Stimulated activated CD4-positive, alpha-beta T cell treated with anti-CD3 and anti-CD28 coated beads, Interleukin-15, amount 100 ng/mL, for 48 hours (primary cell): ENCODE results near the gene KMT5B.

ENCODE experiments used
- DNase-seq, 2 donors: peaks; one replicate each; pipeline ENCODE4 v3.0.0-alpha.2; 2020; ENCODE audit warnings: low read depth in 2 of 2

KMT5B gene

DNA sequence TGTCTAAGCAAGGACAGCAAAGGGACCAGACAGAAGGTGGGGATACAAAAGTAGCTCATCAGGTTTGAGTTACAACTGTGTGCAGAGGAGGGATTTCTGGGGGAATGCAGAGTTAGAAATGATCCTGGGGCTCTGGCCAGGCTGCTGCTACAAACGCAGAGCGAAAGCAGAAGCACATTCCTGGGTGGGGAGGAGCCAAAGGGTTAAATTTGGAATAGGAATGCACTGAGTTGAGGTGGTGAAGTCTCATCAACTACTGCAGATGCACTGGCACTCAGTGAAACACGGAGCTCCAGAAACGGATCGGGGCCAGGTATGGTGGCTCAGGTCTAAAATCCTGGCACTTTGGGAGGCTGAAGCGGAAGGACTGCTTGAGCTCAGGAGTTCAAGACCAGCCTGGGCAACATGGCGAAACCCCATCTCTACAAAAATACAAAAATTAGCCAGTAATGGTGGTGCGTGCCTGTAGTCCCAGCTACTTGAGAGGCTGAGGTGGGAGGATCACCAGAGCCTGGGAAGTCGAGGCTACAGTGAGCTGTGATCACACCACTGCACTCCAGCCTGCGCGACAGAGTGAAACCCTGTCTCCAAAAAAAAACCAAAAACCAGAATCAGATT, 95.1 kb downstream of the KMT5B start:
- DNase-seq = no peak

DNA sequence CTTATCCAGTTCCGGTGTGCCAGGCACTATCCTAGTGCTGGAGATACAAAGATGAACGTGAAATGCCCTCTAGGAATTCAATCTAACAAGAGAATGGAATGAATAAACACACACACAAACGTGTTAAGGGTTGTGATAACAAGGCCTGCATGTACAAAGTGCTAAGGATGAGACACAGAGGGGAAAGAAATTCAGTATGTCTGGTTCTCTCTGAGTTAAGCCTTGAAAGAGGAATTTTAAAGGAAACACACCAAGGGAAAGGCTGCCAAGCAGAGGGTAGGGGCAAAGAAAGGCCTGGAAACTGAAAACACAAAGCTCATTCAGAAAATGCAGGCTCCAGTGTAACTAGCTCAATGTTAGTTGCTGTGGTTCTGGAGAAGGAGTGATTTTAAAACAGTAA, 96.1 kb downstream of the KMT5B start:
- DNase-seq = no peak

DNA sequence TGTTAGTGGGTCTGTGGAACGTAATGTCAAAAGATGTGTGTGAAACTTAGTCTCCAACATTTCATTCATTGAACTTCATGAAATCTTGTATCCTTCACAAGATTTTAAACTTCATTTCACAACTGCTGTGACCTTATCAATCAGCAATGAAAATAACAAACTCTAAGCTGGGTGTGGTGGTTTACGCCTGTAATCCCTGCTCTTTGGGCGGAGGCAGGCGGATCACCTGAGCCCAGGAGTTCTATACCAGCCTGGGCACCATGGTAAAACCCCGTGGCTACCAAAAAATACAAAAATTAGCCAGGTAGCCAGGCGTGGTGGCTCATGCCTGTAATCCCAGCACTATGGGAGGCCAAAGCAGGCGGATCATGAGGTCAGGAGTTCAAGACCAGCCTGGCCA, 97.0 kb downstream of the KMT5B start:
- no peak for DNase-seq

DNA sequence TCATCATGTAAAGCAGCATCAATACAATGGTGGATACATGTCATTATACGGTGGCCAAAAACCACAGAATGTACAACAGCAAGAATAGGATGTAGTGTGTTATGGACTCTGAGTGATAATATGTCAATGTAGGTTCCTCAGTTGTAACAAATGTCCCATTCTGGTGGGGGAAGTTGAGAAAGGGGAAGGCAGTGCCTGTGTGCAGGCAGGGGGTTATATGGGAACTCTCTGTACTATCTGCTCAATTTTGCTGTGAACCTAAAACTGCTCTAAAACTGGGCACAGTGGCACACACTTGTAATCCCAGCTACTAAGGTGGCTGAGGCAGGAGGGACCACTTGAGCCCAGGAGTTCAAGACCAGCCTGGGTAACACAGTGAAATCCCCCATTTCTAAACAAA, 97.8 kb downstream of the KMT5B start:
- DNase-seq = no peak

DNA sequence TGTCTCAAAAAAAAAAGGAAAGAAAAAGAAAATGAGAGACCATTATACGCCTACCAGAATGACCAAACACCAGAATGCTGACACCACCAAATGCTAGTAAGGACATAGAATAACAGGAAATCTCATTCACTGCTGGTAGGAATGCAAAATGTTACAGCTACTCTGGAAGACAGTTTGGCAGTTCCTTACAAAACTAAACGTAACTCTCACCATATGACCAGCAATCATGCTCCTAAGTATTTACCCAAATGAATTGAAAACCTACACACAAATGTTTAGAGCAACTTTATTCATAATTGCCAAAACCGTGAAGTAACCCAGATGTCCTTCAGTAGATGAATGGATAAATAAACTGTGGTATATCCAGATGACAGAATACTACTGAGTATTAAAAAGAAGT, 99.1 kb downstream of the KMT5B start:
- DNase-seq = no peak

DNA sequence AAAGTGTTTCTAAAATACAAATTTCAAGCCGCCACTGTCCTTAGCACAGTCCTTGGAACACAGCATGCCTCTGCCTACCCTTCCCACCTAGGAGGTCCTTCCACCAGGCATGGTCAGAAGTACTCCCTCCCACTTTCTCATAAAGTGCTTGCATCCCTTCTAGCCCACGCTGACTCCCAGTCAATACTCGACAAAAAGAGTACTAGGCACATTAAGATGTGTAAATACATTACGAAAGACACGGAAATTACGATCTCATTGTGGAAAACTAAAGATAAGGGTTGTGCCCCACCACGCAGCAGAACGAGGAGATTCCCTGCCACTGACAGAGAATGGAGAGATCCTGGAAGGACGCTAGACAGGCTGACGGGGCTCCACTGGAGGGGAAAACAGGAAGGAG, 105.4 kb downstream of the KMT5B start:
- DNase-seq = no peak

DNA sequence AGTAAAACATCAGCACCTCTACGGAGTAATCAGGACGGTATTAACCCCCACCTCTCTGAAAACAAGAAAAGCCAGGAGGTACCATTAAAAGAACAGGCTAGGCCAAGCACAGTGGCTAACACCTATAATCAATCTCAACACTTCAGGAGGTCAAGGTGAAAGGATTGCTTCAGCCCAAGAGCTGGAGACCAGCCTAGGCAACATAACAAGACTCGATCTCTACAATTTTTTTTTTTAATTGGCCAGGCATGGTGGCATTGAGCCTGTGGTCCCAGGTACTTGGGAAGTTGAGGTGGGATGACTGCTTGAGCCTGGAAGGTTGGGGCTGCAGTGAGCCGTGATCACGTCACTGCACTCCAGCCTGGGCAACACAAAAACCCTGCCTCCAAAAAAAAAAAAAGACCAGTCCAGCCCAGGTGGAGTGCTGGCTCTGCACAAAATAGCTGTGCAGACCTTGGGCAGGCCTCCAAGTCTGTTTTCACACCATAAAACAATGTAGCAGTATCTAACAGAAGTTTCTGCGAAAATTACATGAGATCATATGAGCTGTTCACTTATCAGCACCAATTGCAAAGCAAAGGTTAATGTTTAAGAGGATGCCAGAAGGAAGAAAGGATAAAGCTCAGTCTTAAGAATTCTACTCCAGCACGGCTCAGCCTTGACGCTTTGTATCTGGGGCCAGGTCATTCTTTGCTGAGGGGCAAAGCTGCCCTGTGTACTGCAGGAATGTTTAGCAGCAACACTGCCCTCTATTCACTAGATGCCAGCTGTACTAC, 106.7 kb downstream of the KMT5B start:
- no peak for DNase-seq
